ENCODE measurements around the gene WDR38.

Gene WDR38, protein sequence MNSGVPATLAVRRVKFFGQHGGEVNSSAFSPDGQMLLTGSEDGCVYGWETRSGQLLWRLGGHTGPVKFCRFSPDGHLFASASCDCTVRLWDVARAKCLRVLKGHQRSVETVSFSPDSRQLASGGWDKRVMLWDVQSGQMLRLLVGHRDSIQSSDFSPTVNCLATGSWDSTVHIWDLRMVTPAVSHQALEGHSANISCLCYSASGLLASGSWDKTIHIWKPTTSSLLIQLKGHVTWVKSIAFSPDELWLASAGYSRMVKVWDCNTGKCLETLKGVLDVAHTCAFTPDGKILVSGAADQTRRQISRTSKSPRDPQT

DNA sequence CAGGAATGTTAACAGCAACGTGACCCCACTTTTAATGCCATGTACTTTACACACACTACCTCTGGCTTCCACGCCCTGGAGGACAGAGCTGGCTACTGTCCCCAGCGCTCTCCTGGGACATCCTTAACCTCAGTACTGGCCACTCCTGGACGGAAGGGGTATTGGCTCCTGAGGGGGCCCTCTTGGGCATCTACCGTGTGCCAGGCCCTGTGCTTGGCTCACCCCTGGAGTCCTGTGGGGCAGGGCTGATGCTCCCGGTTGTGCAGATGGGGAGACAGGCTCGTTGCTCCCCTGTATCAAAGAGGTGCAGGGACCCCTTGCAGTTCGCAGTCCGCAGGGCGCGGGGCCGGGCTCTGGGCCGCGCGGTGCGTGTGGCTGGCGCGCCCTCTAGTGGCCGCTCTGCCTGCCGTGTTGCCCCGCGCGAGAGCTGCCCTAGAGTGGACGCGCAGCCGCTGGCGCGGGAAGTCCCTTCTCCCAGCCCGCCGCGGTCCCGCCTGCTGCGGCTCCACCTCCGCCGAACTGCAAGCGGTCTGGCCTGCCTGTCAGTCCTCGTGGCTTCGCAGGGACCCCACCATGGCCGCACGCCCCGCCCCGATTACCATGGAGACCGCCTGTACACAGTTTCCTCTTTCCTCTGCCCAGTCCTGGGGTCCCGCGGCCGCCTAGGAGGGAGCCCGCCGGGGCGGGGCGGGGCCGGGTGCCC is at the start of gene WDR38:
Gene WDR38 (plus strand): TSS at position 632 of the 703 bp plus-strand sequence. CDS start 72 bp downstream, outside the sequence.
- TF ChIP-seq, protein P1, sequence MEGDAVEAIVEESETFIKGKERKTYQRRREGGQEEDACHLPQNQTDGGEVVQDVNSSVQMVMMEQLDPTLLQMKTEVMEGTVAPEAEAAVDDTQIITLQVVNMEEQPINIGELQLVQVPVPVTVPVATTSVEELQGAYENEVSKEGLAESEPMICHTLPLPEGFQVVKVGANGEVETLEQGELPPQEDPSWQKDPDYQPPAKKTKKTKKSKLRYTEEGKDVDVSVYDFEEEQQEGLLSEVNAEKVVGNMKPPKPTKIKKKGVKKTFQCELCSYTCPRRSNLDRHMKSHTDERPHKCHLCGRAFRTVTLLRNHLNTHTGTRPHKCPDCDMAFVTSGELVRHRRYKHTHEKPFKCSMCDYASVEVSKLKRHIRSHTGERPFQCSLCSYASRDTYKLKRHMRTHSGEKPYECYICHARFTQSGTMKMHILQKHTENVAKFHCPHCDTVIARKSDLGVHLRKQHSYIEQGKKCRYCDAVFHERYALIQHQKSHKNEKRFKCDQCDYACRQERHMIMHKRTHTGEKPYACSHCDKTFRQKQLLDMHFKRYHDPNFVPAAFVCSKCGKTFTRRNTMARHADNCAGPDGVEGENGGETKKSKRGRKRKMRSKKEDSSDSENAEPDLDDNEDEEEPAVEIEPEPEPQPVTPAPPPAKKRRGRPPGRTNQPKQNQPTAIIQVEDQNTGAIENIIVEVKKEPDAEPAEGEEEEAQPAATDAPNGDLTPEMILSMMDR (IDR thresholded peaks at IDR 0.05; ENCODE audit: insufficient read depth, low read depth, low read length, missing control alignments) = peak; percentile 68
- peak within 1 kb of the TSS; percentile 39 for H3K4me3 ChIP-seq (ENCODE audit: low read length)
- DNase-seq (ENCODE audit: low read depth) = peak; percentile 66

DNA sequence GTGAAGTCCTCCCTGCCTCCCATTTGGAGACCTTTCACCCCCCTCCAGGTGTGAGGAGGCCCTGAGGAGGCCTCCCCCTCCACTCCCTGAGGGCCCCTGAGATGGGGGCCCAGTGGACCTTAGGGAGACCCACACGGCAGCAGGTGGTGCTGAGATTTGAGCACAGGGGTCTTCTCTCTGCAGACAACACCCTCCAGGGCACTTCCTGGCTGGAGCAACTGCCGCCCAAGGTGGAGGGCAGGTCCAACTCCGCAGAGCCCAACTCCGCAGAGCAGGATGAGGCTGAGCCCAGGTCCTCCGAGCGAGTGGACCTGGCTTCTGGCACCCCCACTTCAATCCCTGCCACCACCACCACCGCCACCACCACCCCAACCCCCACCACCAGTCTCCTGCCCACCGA is 49.3 kb upstream of the WDR38 start:
- H3K4me3 ChIP-seq (ENCODE audit: low read length) = no peak overlapping the region
- DNase-seq (ENCODE audit: low read depth) = no peak
- TF ChIP-seq, protein P1 (IDR thresholded peaks at IDR 0.05; ENCODE audit: insufficient read depth, low read depth, low read length, missing control alignments) = no peak

DNA sequence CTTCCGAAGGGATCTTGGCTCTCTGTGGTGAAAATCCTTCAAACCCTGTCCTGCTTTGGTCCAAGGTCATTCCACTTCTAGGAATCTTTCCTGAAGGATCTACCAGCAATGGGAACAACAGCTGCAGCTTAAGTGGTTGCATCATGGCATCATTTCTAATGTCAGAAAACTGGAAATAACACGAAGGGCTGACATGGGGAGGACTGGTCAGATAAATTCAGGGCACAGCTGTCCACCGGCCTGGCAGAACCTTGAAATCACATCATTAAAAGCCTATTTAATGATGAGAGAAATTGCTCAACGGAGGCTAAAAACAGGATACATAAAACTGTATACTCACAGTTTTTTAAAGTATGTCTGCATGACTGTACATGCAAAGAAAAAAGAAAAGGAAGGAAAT is 48.1 kb upstream of the WDR38 start:
- peak; percentile 22 for DNase-seq (ENCODE audit: low read depth)
- TF ChIP-seq, protein P1 (IDR thresholded peaks at IDR 0.05; ENCODE audit: insufficient read depth, low read depth, low read length, missing control alignments) = no peak

DNA sequence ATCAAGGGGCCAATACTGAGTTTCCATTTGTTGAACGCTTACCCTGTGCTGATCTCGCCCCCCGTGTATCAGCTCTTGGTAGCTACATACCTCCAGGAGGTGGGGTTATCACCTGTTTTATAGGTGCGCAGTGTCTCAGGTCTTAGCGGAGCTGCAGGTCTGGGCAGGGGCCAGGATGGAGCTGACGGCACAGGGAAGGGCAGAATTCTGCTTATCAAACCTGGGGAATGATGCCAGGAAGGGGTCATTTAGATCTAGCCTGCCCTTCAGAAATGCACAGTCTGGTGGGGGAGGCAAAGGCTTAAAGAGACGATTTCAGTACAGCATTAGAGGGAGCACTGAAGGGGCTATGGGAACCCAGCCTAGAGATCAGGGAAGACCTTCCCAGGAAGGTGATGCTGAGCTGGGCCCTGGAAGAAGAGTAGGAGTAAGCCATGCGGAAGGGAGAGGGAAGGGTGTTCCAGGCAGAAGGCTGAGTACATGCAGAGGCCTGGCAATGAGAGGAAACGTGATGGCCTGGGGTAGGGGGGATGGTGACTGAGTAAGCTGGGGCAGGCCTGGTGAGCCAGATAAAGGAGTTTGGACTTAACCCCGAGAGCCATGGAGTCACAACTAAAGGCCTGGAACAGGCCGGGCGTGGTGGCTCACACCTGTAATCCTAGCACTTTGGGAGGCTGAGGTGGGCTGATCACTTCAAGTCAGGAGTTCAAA is 44.9 kb upstream of the WDR38 start:
- peak; percentile 21 for DNase-seq (ENCODE audit: low read depth)
- TF ChIP-seq, protein P1 (IDR thresholded peaks at IDR 0.05; ENCODE audit: insufficient read depth, low read depth, low read length, missing control alignments) = no peak
- H3K4me3 ChIP-seq (ENCODE audit: low read length) = no peak overlapping the region

More for the DNA sequence above, 48.1 kb upstream of the WDR38 start:
- no peak overlapping the region for H3K4me3 ChIP-seq (ENCODE audit: low read length)

DNA sequence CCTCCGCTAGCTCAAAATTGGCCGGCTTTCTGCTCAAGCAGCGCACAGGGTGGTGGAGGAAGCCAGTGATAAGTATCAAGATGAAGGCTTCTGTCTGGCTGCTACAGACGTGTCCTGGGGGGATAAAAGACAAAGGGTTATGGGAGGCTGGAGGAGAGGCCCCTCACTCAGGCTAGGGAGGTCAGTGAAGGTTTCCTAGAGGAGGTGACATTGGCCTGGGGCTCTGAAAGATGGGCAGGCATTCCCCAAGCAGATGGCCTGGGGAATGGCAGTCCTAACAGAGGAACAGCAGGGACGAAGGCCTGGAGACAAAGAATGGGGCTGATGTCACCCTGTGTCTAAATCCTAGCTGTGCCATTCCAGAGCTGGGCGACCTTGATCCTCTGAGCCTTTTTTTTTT is 44.0 kb upstream of the WDR38 start:
- no peak overlapping the region for H3K4me3 ChIP-seq (ENCODE audit: low read length)
- no peak for DNase-seq (ENCODE audit: low read depth)
- TF ChIP-seq, protein P1 (IDR thresholded peaks at IDR 0.05; ENCODE audit: insufficient read depth, low read depth, low read length, missing control alignments) = no peak

DNA sequence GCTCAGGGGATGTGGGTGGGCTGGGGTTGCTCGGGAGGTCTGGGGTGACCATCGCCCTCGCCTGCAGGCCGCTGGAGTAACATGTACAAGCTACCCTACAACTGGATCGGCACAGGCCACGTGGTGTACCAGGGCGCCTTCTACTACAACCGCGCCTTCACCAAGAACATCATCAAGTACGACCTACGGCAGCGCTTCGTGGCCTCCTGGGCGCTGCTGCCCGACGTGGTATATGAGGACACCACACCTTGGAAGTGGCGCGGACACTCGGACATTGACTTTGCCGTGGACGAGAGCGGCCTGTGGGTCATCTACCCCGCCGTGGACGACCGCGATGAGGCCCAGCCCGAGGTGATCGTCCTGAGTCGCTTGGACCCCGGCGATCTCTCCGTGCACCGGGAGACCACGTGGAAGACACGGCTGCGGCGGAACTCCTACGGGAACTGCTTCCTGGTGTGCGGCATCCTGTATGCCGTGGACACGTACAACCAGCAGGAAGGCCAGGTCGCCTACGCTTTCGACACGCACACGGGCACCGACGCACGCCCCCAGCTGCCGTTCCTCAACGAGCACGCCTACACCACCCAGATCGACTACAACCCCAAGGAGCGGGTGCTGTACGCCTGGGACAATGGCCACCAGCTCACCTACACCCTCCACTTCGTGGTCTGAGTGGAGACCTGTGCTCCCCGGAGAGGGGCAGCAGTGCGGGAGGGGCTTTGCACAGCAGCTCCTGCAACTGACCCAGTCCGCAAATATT is 43.3 kb upstream of the WDR38 start:
- H3K4me3 ChIP-seq (ENCODE audit: low read length) = no peak overlapping the region

More for the DNA sequence above, 43.3 kb upstream of the WDR38 start:
- no peak for DNase-seq (ENCODE audit: low read depth)
- TF ChIP-seq, protein P1 (IDR thresholded peaks at IDR 0.05; ENCODE audit: insufficient read depth, low read depth, low read length, missing control alignments) = no peak

Measured in epithelial cell of esophagus (primary cell).